HAP-1 (cell line): Measurements from ENCODE around the gene CAV1.

Experiments used
- DNase-seq, 2 experiments: peaks; one replicate each; pipeline ENCODE4 v3.0.0-alpha.2; 2016 to 2020; ENCODE audit warnings: low spot score in 2 of 2
- H3K27me3 ChIP-seq: fragments of 250-450 bp; sonication (Bioruptor Pico); 2 replicates; pipeline ENCODE4 v1.5.1; 2020; ENCODE audit warnings: low read depth, mild to moderate bottlenecking, moderate library complexity
- H3K36me3 ChIP-seq: fragments of 250-450 bp; sonication (Bioruptor Pico); replicated peaks from 2 replicates; pipeline ENCODE4 v1.5.1; 2020; ENCODE audit warnings: mild to moderate bottlenecking
- H3K4me1 ChIP-seq: fragments of 250-450 bp; sonication (Bioruptor Pico); 2 replicates; pipeline ENCODE4 v1.5.1; 2020; ENCODE audit warnings: mild to moderate bottlenecking
- H3K4me3 ChIP-seq: fragments of 250-450 bp; sonication (Bioruptor Pico); 2 replicates; pipeline ENCODE4 v1.5.1; 2020; ENCODE audit warnings: mild to moderate bottlenecking, moderate library complexity
- H3K9me3 ChIP-seq: fragments of 250-450 bp; sonication (Bioruptor Pico); 2 replicates; pipeline ENCODE4 v1.5.1; 2020; ENCODE audit warnings: mild to moderate bottlenecking, moderate library complexity
- in situ Hi-C: fragments of 300-500 bp; cut with MboI; formaldehyde crosslinking; loops from 3 replicates; pipeline ENCODE4 v1.14.3; 2020; ENCODE audit warnings: low sequenced_read_pairs, inconsistent platforms, mixed read lengths

The CAV1 gene

GRCh38 chr7:116512520-116513188, 12.2 kb upstream of the CAV1 start:
- Histone ChIP-seq H3K9me3 (no peaks in the 10 kb centered on the region), H3K4me3 (no peak overlapping the region), H3K27me3 (no peaks in the 10 kb centered on the region), H3K4me1 (no peaks in the 10 kb centered on the region), H3K36me3 (no peaks in the 10 kb centered on the region)
- in situ Hi-C loops = no loop called here
- no peak for DNase-seq

DNA sequence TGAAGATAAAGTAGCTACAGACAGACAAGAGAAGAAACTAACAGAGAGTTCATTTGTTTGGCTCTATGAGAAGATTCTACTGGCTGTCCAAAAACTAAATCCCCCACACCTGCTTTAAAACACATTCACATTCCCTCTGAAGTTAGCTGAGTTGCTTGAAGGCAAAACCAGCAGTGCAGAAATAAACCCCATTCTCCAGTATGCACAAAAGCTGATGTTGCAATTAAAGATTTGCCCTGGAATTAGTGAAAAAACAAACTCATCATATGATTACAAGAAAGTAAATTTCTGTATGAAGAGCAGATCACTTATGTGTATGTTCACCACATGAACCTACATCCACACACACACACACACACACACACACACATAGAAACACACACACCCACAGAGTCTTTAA, 9.3 kb upstream of the CAV1 start:
- Histone ChIP-seq H3K4me1 (no peaks in the 10 kb centered on the region), H3K27me3 (no peaks in the 10 kb centered on the region)
- in situ Hi-C loops = no loop called here

DNA sequence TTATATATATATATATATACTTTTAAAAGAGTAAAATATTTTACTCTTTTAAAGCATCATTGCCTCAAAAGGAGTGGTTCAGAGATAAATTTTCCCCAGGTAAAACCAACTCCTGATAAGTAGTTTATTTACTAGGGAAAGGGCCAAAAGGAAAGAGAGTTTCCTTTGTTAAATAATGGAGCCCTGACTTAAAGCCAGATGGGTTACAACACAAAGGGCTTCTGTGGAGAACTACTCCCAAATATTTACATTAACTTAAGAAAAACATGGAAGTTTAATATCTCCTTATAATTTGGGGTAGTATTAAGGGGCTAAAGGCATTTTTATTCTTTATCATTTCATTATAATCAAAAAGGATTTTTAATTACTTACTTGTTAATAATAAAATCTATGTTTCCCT, 8.5 kb upstream of the CAV1 start:
- Histone ChIP-seq H3K27me3 (no peaks in the 10 kb centered on the region), H3K4me1 (no peaks in the 10 kb centered on the region), H3K4me3 (no peak overlapping the region), H3K9me3 (no peaks in the 10 kb centered on the region), H3K36me3 (no peaks in the 10 kb centered on the region)
- DNase-seq = no peak
- in situ Hi-C loops = no loop called here

More for the DNA sequence above, 9.3 kb upstream of the CAV1 start:
- Histone ChIP-seq H3K4me3 (no peak overlapping the region), H3K9me3 (no peaks in the 10 kb centered on the region), H3K36me3 (no peaks in the 10 kb centered on the region)
- no peak for DNase-seq

DNA sequence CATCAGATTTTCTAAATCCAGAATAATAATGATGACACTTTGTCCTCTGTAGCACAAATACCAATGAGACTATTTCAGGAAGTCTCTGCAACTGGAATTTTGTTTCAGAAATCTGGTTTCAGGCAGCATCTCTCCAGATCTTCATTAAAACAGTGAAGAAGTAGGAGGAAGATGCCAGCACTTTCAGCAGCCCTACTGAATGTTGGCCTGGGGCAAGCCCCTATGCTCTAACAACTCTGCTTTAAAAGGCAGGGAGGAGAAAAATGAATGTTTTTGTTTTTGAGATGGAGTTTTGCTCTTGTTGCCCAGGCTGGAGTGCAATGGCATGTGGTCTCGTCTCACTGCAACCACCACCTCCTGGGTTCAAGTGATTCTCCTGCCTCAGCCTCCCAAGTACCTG, 7.2 kb upstream of the CAV1 start:
- H3K9me3 ChIP-seq = no peaks in the 10 kb centered on the region
- H3K4me1 ChIP-seq = no peaks in the 10 kb centered on the region; the same call in 1 of the 2 replicates
- DNase-seq = no peak
- H3K36me3 ChIP-seq = no peaks in the 10 kb centered on the region
- H3K27me3 ChIP-seq = no peaks in the 10 kb centered on the region
- no peak overlapping the region for H3K4me3 ChIP-seq
- in situ Hi-C loops = no loop called here

DNA sequence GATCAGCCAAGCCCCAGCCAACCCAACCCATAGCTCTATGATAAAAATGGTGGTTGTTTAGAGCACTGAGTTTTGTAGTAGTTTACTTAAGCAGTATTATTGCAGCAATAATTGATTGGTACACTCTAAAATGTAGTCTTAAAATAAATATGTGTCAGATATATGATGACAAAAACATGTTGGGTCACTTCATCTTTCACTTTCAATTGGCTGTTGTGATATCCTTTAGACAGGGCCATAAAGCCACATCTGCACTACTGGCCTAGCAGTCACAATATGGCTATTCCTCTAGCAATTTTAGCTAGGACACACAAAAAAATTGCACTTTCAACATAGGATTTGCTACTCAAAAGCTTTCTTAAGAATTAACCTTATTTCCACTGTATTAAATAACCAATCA, 5.9 kb upstream of the CAV1 start:
- in situ Hi-C loops = no loop called here

DNA sequence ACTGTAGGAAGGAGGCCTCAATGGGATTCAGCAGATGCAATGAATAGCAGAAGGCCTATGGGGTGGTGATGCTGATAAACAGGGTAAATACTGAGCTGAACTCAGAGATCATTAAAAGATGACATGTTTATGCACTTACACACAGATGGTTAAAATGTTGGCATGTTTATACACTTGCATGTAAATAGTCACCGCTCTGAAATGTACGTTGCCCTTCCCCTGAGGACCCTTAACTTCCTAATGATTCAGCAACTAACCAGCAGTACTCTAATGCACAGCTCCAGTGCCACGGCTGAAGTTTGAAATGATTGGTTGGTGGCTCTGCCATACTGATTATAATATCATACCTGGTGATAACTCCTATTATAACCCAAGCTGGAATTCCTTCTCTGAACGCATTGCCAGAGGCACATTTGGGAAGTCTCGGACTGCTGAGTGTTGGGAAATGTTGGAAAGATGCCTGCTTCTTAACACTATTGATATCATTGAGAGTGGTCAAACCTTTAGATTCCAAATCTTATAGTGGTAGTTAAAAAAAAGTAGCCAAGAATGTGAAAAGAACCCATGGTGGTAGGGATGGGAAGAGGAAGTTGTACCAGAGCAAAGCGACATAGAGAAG, 3.7 kb upstream of the CAV1 start:
- Histone ChIP-seq H3K4me1 (peaks cover 18% of the 10 kb centered on the region), H3K4me3 (no peak overlapping the region), H3K9me3 (no peaks in the 10 kb centered on the region), H3K27me3 (no peaks in the 10 kb centered on the region), H3K36me3 (no peaks in the 10 kb centered on the region)
- in situ Hi-C loops = no loop called here
- no peak for DNase-seq

More for the DNA sequence above, 5.9 kb upstream of the CAV1 start:
- Histone ChIP-seq H3K36me3 (no peaks in the 10 kb centered on the region), H3K4me1 (peaks cover 7% of the 10 kb centered on the region), H3K27me3 (no peaks in the 10 kb centered on the region), H3K4me3 (no peak overlapping the region), H3K9me3 (no peaks in the 10 kb centered on the region)
- no peak for DNase-seq

DNA sequence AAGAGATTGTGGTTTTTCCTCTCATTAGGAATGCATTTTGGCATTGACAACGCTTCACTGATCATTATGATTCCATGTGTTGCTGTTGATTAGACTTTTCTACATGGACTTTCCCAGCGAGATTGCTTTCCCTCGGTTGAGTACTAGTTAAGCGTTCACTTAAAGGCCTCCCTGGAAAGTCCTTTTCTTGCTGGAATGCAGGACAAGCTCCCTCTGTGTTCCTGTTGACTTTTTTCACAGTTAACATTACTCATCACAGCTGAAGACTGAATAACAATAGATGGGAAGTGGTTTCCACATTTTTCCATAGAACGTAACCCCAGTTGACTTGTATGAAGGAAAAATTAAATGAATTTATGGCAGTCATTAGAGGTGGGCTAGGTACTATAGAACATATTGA, 2.6 kb upstream of the CAV1 start:
- no peaks in the 10 kb centered on the region for H3K27me3 ChIP-seq
- in situ Hi-C loops = no loop called here
- DNase-seq = peak in 1 of 2 experiments; percentile 29

GRCh38 chr7:116524221-116524608, 621 bp upstream of the CAV1 start:
- Histone ChIP-seq H3K4me1 (peaks cover 22% of the 10 kb centered on the region), H3K36me3 (no peaks in the 10 kb centered on the region), H3K27me3 (no peaks in the 10 kb centered on the region), H3K4me3 (peak overlapping the region; percentile 46), H3K9me3 (no peaks in the 10 kb centered on the region)
- in situ Hi-C loops = no loop called here
- DNase-seq = peak in 1 of 2 experiments; percentile 6

More for the DNA sequence above, 2.6 kb upstream of the CAV1 start:
- H3K9me3 ChIP-seq = no peaks in the 10 kb centered on the region
- no peaks in the 10 kb centered on the region for H3K36me3 ChIP-seq
- peaks cover 22% of the 10 kb centered on the region for H3K4me1 ChIP-seq
- no peak overlapping the region for H3K4me3 ChIP-seq

DNA sequence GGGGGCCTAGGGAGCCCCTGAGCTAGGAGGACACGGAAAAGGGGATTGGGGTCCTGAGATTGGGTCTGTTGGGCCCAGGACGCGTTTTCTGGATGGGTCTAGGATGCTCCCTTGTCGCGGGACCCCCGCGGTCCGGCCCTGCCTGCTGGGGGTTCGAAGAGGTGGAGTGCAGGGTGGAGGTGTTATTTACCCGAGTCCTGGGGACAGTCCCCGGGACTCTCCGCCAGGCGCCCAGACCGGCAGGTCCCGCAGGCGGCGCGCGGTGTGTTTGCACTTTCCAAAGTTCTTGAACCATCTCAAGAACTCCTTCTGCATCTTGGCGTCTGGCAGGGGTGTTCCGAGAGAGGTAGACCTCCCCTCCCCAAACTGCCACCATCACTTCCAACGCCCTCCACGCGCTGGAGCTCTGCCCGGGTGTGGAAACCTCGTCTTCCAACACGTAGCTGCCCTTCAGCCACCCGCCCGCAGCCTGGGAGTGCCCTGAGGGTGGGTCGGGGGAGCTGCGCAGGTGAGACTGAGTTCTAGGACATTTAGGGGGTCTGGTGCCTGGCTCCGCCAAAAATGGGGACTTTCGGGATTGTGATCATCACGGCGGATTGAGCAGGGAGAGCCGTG, 569 bp downstream of the CAV1 start:
- Histone ChIP-seq H3K27me3 (no peaks in the 10 kb centered on the region), H3K9me3 (no peaks in the 10 kb centered on the region), H3K4me1 (peaks cover 22% of the 10 kb centered on the region), H3K36me3 (no peaks in the 10 kb centered on the region), H3K4me3 (peak overlapping the region; percentile 46)
- peak in 1 of 2 experiments; percentile 43 for DNase-seq
- in situ Hi-C loops = no loop called here

DNA sequence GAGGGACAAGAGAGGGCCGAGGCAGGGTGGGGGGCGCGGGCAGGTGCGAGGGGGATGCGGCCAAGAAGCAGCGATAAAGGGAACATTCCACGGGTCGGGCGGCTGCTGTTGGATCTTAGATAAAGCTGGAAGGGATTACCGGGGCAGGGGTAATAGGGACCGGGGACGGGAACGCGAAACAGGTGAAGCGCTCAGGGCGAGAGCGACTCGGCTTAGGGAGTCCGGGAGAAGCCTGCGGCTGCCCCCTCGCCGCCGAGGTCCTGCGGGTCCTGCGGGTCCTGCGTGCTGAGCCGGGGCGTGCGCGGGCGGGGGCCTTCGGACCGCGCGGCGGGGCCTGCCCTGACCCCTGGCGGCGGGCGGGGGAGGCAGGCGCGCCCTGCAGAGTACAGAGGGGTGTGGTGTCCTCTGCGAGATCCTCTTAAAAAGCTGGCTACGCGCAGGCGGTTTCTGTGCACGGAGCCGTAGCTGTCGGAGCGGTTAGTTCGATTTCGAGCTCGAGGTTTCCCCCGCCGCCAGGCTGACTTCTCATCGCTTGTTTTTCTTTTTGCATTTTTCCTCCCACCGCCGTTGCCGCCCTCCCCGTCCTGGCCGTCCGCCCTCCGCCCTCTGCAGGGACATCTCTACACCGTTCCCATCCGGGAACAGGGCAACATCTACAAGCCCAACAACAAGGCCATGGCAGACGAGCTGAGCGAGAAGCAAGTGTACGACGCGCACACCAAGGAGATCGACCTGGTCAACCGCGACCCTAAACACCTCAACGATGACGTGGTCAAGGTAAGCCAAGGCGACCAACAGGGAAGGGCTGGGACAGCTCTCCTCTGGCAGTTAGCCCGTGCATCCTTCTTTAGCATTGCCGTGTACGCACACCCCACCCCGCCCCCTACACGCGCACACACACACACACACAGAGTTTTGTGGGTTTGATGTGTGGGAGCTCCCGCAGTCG, 1.4 kb downstream of the CAV1 start:
- Histone ChIP-seq H3K4me1 (peaks cover 22% of the 10 kb centered on the region), H3K27me3 (no peaks in the 10 kb centered on the region), H3K36me3 (no peaks in the 10 kb centered on the region), H3K9me3 (no peaks in the 10 kb centered on the region), H3K4me3 (peak overlapping the region; percentile 46)
- in situ Hi-C loops = no loop called here
- DNase-seq = peak; percentile 70 to 85

DNA sequence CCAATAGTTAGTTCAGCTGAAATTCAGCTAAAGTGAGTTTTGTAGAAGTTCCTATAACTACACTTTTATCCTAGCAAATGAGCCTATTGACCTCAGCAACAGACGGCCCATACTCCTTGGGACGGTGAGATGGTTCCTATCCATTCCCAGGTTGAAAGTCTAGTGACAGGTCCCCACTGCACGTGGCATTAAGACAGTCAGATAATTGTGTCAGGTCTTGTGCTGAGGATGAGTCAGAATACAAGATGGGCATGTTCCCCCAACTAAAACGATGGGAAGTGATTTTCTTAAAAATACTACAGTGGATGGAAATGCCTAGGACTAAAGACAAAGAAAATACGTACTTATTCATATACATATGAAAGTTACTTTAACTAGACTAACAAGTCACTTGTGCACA, 2.1 kb downstream of the CAV1 start:
- DNase-seq = no peak
- in situ Hi-C loops = no loop called here
- Histone ChIP-seq H3K4me1 (peaks cover 22% of the 10 kb centered on the region), H3K9me3 (no peaks in the 10 kb centered on the region), H3K36me3 (no peaks in the 10 kb centered on the region), H3K27me3 (no peaks in the 10 kb centered on the region), H3K4me3 (no peak overlapping the region)

DNA sequence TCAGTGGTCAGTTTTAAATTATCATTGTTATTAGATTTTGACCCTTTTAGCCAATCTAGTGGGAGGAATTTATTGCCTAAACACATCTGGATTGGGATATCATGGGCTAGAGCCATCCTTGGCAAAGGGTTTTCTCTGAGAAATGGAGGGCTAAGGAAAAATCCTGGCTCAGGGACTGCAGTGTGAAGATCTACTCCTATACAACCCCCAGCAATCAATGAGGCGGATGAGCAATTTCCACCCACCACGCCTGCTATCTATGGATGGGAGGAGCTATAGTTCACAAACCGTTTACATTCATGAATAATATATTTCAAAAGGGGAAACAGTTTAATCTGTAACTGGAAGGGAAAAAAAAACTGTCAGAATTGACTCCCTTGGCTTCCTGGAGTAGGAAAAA, 2.7 kb downstream of the CAV1 start:
- Histone ChIP-seq H3K36me3 (no peaks in the 10 kb centered on the region), H3K9me3 (no peaks in the 10 kb centered on the region), H3K4me3 (no peak overlapping the region), H3K4me1 (peaks cover 22% of the 10 kb centered on the region), H3K27me3 (no peaks in the 10 kb centered on the region)
- in situ Hi-C loops = no loop called here
- no peak for DNase-seq

DNA sequence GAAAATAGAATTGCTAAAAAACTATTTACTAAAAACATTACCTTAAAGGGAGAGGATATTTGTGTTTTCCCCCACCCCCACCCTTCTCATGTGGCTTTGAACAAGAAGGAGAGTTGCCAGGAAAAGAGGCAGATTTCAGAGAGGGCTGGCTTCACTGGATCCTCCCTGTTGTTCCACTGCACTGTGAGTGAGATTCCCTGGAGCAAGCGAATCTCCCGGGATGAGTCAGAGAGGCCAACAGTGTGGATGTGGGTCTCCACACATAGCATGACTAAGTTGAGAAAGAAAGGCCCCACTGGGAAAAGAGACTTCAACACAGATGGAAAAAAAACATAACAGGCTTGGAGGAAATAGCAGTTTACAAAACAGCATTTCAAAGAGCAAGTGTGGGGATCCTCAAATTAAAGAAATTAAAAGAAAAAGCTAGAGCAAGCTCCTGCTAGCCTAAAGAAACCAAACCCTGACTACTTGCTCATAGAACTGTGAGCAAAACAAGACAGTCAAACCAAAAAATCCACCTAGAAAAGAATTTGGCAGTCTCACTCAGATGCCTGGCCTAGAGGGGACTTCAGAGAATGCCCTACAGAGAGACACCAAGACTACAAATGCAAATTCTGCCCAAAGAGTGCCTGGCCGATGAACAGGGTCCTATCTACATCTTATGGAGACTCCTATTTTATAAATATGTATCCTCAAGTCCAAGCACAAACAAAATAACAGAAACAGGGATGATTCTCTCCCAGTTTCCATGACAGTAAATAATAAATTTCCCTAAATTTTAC, 3.4 kb downstream of the CAV1 start:
- no peaks in the 10 kb centered on the region for H3K36me3 ChIP-seq
- H3K9me3 ChIP-seq = no peaks in the 10 kb centered on the region
- H3K4me1 ChIP-seq = peaks cover 20% of the 10 kb centered on the region
- no peak overlapping the region for H3K4me3 ChIP-seq
- DNase-seq = no peak
- in situ Hi-C loops = no loop called here
- no peaks in the 10 kb centered on the region for H3K27me3 ChIP-seq
